Sigmoid colon (tissue), 4 donors: ENCODE results near the gene CACNA1D.

Experiments used
- POLR2A ChIP-seq, 2 donors: fragments of 450-650 bp; IDR thresholded peaks; one replicate each; pipeline ENCODE4 v1.6.1; 2016; ENCODE audit warnings: antibody characterized with exemption in 2 of 2, mild to moderate bottlenecking in 2 of 2, moderate library complexity in 2 of 2
- POLR2AphosphoS5 ChIP-seq, 4 donors: sonication (generic); formaldehyde crosslinking; IDR thresholded peaks; one replicate each; pipeline ENCODE4 v1.6.1; 2017; ENCODE audit warnings: antibody characterized with exemption in 4 of 4
- TF ChIP-seq, protein P1 (sequence below), 4 experiments: fragments of 450-650 bp in 3 of 4; fragments of 200-600 bp in 1 of 4; IDR thresholded peaks; one replicate each; pipeline ENCODE4 v1.5.1; 2016 to 2019; ENCODE audit warnings: antibody characterized with exemption in 4 of 4, mild to moderate bottlenecking in 3 of 4, moderate library complexity in 2 of 4

DNA sequence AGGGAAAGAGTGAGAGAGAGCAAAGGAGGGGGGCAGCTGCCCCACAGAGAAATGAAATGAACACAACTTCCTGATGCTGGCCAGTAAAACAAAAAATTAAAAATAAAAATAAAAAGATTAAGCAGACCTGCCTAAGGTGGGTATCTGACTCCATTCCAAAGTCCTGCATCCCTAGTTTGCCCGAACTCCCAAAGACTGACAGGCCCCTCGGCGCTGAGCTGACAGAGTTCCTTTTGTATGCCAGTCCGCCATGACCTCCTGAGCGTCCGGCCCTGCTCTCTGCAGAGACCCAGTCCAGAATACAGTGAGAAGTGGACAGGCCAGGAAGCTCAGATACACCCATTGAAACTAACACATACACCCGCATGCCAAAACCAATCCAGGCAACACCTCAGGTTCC is 296.9 kb downstream of the CACNA1D start:
- TF ChIP-seq, protein P1, sequence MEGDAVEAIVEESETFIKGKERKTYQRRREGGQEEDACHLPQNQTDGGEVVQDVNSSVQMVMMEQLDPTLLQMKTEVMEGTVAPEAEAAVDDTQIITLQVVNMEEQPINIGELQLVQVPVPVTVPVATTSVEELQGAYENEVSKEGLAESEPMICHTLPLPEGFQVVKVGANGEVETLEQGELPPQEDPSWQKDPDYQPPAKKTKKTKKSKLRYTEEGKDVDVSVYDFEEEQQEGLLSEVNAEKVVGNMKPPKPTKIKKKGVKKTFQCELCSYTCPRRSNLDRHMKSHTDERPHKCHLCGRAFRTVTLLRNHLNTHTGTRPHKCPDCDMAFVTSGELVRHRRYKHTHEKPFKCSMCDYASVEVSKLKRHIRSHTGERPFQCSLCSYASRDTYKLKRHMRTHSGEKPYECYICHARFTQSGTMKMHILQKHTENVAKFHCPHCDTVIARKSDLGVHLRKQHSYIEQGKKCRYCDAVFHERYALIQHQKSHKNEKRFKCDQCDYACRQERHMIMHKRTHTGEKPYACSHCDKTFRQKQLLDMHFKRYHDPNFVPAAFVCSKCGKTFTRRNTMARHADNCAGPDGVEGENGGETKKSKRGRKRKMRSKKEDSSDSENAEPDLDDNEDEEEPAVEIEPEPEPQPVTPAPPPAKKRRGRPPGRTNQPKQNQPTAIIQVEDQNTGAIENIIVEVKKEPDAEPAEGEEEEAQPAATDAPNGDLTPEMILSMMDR (IDR thresholded peaks at IDR 0.05) = no peak
- no peak for TF ChIP-seq POLR2AphosphoS5 (IDR thresholded peaks at IDR 0.05)
- TF ChIP-seq POLR2A (IDR thresholded peaks at IDR 0.05) = no peak
